ENCODE measurements around the gene WDR54. TPM values are rescaled to one million over a fixed set of nuclear protein-coding genes. Genes with fewer than 3 reads are reported as not detected.

Gene WDR54
- polyA plus RNA-seq, 3 donors, result 7.1 to 11.7 (median 7.9) TPM

GRCh38 chr2:74387346-74387745 lies 34.2 kb upstream of the WDR54 start:
- intact Hi-C loops (cut with micrococcal nuclease), result no loop called here
- peaks cover 74% of the 10 kb centered on the region for H3K79me2 ChIP-seq (ENCODE audit: insufficient read depth, low read length)
- H3K27ac Mint-ChIP-seq, result no peak overlapping the region
- no peaks in the 10 kb centered on the region for H3K9me3 ChIP-seq (replicated peaks in 1 of 2; ENCODE audit: control insufficient read depth in 1 of 2, insufficient read depth in 1 of 2, low read length in 2 of 2)
- no peak overlapping the region for H3K4me3 ChIP-seq (replicated peaks in 1 of 3; ENCODE audit: low read depth in 2 of 3, low read length in 3 of 3)
- peaks cover 9 to 11% of the 10 kb centered on the region in 2 donors for H3K36me3 Mint-ChIP-seq
- no peaks in the 10 kb centered on the region for H3K27me3 Mint-ChIP-seq (ENCODE audit: low read depth in 3 of 3)
- no peak for TF ChIP-seq CTCF (IDR thresholded peaks at IDR 0.05)
- no peak overlapping the region for H3K9ac ChIP-seq (ENCODE audit: insufficient read depth, low read length, poor library complexity, severe bottlenecking)
- no peaks in the 10 kb centered on the region for H3K9me3 Mint-ChIP-seq
- no peak overlapping the region for H3K4me3 Mint-ChIP-seq
- H4K20me1 ChIP-seq (ENCODE audit: insufficient read depth, low read length), result peaks cover 54% of the 10 kb centered on the region
- peaks cover 9 to 16% of the 10 kb centered on the region in 2 donors for H3K4me1 ChIP-seq (ENCODE audit: control insufficient read depth in 1 of 2, insufficient read depth in 2 of 2, low read length in 2 of 2)
- no peaks in the 10 kb centered on the region for H3K27me3 ChIP-seq (ENCODE audit: control insufficient read depth in 2 of 2, insufficient read depth in 2 of 2, low read length in 2 of 2)
- 100% methylated on average over 1 of the region's 1 CpG for WGBS (ENCODE audit: insufficient coverage)
- no peak overlapping the region for H3K4me2 ChIP-seq (replicated peaks; ENCODE audit: extremely low read depth, low read length, poor library complexity, severe bottlenecking)
- peaks cover 4 to 30% of the 10 kb centered on the region in 2 donors for H3K36me3 ChIP-seq (replicated peaks in 1 of 2; ENCODE audit: control insufficient read depth in 1 of 2, insufficient read depth in 2 of 2, low read length in 2 of 2)
- no peak overlapping the region for H2AFZ ChIP-seq (ENCODE audit: insufficient read depth, low read depth, low read length, poor library complexity, severe bottlenecking)
- no peak for DNase-seq
- peaks cover 9% of the 10 kb centered on the region for H3K4me1 Mint-ChIP-seq
- no peak overlapping the region for H3K27ac ChIP-seq (ENCODE audit: low read depth in 1 of 2, low read length in 2 of 2)

DNA sequence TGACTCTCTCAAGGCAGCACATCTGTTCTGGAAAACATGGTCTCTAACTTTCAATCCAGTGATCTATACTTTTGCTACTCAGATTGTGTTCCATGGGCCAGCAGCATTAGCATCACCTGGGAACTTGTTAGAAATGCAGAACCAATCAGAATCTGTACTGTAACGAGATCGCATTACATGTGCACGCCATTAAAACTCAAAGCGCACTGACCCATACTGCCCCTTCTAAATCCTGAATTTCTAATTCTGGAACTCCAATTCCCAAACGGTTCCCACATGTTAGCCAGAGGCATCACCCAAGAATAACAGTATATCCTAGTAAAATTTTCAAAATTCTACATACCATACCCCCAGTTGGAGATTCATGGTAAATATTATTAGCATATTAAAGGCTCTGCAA lies 30.9 kb upstream of the WDR54 start:
- H3K79me2 ChIP-seq (ENCODE audit: insufficient read depth, low read length), result peaks cover 55% of the 10 kb centered on the region
- Mint-ChIP-seq H3K27ac (no peak overlapping the region), H3K36me3 (no peaks in the 10 kb centered on the region), H3K9me3 (no peaks in the 10 kb centered on the region), H3K4me1 (peaks cover 8% of the 10 kb centered on the region), H3K4me3 (peak overlapping the region in 1 of 2 donors; percentile 49), H3K27me3 (ENCODE audit: low read depth in 3 of 3) (no peaks in the 10 kb centered on the region)
- no peaks in the 10 kb centered on the region for H3K27me3 ChIP-seq (ENCODE audit: control insufficient read depth in 2 of 2, insufficient read depth in 2 of 2, low read length in 2 of 2)
- no peaks in the 10 kb centered on the region for H3K9me3 ChIP-seq (replicated peaks in 1 of 2; ENCODE audit: control insufficient read depth in 1 of 2, insufficient read depth in 1 of 2, low read length in 2 of 2)
- H3K9ac ChIP-seq (ENCODE audit: insufficient read depth, low read length, poor library complexity, severe bottlenecking), result peak overlapping the region; percentile 91
- H2AFZ ChIP-seq (ENCODE audit: insufficient read depth, low read depth, low read length, poor library complexity, severe bottlenecking), result no peak overlapping the region
- H3K4me1 ChIP-seq (ENCODE audit: control insufficient read depth in 1 of 2, insufficient read depth in 2 of 2, low read length in 2 of 2), result peaks cover 9 to 16% of the 10 kb centered on the region in 2 donors
- no peak overlapping the region for H3K27ac ChIP-seq (ENCODE audit: low read depth in 1 of 2, low read length in 2 of 2)
- no peak for DNase-seq
- H3K4me2 ChIP-seq (replicated peaks; ENCODE audit: extremely low read depth, low read length, poor library complexity, severe bottlenecking), result peak overlapping the region; percentile 99
- TF ChIP-seq CTCF (IDR thresholded peaks at IDR 0.05), result no peak
- peak overlapping the region; percentile 70 to 87 (median 74) for H3K4me3 ChIP-seq (replicated peaks in 1 of 3; ENCODE audit: low read depth in 2 of 3, low read length in 3 of 3)
- peaks cover 0 to 5% of the 10 kb centered on the region in 2 donors for H3K36me3 ChIP-seq (replicated peaks in 1 of 2; ENCODE audit: control insufficient read depth in 1 of 2, insufficient read depth in 2 of 2, low read length in 2 of 2)
- 96% methylated on average over 4 of the region's 5 CpGs for WGBS (ENCODE audit: insufficient coverage)
- intact Hi-C loops (cut with micrococcal nuclease), result loop anchor here in 1 of 2 donors (10.0 kb wide), 2 partner anchors 154 to 566 kb away; partner anchors contain the start of gene STAMBP
- peaks cover 31% of the 10 kb centered on the region for H4K20me1 ChIP-seq (ENCODE audit: insufficient read depth, low read length)

All from CD14-positive monocyte (primary cell).